ENCODE results near the gene OTUD6A.

DNA sequence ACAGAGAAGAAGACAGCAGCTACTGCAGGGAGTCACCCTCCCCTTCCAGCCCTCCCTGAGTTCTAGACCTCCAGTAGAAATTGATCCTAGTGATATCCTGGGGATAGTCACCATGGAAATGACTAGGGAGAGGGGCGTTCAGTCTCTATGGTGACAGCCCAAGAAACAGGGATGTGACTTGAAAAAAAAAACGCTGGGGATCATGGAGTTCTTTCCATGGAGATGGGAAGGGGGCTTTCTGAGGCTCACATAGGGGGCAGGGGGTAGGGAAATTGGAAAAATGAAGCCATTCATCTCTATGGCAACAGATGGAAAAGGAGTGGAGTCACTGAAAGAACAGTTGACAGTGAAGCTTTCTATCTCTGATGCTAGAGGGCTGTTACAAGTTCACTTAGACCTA lies 43.0 kb downstream of the OTUD6A start:
- TF ChIP-seq, protein P1, sequence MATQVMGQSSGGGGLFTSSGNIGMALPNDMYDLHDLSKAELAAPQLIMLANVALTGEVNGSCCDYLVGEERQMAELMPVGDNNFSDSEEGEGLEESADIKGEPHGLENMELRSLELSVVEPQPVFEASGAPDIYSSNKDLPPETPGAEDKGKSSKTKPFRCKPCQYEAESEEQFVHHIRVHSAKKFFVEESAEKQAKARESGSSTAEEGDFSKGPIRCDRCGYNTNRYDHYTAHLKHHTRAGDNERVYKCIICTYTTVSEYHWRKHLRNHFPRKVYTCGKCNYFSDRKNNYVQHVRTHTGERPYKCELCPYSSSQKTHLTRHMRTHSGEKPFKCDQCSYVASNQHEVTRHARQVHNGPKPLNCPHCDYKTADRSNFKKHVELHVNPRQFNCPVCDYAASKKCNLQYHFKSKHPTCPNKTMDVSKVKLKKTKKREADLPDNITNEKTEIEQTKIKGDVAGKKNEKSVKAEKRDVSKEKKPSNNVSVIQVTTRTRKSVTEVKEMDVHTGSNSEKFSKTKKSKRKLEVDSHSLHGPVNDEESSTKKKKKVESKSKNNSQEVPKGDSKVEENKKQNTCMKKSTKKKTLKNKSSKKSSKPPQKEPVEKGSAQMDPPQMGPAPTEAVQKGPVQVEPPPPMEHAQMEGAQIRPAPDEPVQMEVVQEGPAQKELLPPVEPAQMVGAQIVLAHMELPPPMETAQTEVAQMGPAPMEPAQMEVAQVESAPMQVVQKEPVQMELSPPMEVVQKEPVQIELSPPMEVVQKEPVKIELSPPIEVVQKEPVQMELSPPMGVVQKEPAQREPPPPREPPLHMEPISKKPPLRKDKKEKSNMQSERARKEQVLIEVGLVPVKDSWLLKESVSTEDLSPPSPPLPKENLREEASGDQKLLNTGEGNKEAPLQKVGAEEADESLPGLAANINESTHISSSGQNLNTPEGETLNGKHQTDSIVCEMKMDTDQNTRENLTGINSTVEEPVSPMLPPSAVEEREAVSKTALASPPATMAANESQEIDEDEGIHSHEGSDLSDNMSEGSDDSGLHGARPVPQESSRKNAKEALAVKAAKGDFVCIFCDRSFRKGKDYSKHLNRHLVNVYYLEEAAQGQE (IDR thresholded peaks at IDR 0.05; ENCODE audit: insufficient read depth in 1 of 2, low read depth in 2 of 2, low read length in 2 of 2), result no peak
- TF ChIP-seq TAF1 (IDR thresholded peaks at IDR 0.05; ENCODE audit: borderline replicate concordance, insufficient read depth, low read length), result no peak
- TF ChIP-seq POLR2AphosphoS5 (IDR thresholded peaks at IDR 0.05; ENCODE audit: low read depth, low read length), result no peak
